Islet precursor cell (in vitro differentiated cells): ENCODE measurements around the gene TMEM198.
A peak's percentile ranks its signal among the peaks of the same experiment; 100 is the strongest.

ENCODE experiments used
- DNase-seq: peaks from one replicate; pipeline ENCODE4 v3.0.0-alpha.2; 2018

TMEM198 gene, protein sequence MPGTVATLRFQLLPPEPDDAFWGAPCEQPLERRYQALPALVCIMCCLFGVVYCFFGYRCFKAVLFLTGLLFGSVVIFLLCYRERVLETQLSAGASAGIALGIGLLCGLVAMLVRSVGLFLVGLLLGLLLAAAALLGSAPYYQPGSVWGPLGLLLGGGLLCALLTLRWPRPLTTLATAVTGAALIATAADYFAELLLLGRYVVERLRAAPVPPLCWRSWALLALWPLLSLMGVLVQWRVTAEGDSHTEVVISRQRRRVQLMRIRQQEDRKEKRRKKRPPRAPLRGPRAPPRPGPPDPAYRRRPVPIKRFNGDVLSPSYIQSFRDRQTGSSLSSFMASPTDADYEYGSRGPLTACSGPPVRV

DNA sequence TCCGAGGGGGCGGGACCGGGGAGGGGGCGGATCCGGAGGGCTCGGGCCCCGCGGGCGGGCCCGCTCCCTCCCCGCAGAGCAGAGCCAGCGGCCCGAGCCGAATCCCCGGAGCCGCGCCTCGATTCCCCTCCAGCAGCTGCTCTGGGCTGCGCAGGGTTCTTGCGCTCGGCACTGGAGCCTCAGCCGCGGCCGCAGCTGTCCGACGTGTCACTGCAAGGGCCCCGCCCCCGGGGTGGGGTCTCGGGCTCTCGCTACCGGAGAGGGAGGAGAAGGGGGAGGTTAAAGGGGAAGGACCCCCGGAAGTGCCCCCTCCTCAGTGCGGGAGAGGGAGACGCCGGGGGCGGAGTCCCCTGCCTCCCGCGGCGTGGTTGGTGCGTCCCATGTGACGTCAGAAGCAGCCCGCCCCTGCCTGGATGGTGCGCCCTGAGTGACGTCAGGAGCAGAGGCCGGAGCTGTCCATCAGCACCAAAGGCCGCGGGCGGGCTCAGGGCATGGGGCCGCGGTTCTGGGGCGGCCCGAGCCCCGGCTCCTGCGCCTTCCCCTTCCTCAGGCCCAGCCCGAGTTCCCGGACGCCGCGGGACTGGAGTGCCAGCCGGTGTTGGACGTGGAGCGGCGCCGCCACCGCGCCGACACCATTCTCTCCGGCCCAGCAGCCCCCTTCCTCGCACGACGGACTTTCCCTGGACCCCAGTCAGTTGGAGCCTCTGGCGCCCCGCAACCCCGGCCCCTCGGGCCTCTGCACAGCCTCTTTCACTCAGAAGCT lies at the start of gene TMEM198, which contains the start of gene CHPF:
TSS of gene TMEM198 (plus strand) at position 433 of the 763 bp plus-strand sequence. CDS start 700 bp downstream, outside the sequence.
TSS of gene CHPF (minus strand) at position 214 of the 763 bp plus-strand sequence. CDS start 271 bp downstream, outside the sequence.
- DNase-seq, result peak; percentile 100

DNA sequence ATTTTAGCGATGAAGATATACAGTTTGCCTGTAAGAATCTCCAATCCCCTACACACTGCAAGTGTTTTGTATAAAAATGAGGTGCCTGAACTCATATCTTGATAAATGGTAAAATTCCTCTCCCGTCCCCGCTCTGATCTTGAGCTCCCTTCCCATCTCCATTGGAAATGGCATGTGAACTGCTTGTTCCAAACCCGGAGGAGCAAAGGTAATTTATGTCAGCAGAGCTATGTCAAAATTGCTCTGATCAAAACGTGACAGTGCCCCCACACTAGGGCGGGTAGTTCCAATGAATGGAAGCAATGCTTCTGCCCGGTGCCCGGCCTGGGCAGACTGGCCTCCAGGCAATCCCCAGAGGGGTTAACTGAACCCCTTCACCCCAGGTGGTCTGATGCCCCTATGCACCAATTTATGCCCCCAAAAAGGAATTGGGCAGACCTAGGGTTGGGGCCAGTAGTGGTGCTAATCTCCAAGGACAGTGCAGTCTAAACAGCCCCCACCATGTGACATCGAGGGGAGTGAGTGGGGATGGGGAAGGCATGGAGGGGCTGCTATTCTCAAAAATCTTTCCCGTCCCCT lies 48.8 kb upstream of the TMEM198 start:
- no peak for DNase-seq

DNA sequence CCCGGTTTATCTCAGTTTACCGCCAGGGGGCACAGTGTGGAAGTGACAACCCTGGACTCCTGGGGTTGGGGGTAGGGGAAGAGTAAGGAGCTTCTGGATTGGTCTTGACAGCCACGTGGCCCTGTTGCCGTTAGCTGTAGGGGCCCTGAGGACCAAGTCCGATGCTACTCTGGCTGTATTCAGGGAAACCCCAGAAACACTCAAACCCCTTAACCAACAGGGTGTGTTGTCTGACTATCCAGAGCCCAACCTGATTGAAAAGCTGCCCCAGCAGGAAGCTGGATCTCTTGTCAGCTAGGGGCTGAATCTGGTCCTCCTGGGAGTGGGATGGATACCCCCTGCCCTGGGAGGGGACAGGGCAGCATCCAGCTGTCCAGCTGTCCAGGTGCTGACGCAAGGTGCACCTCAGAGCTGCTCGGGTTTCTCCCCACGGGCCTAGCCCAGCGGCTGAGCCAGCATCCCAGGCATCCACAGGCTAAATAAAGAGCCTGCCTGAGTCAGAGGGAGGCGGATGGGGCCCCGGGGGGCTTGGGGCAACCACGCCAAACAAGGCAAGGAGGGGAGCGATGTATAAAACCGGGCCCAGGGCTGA lies 48.2 kb upstream of the TMEM198 start:
- DNase-seq, result peak; percentile 86

DNA sequence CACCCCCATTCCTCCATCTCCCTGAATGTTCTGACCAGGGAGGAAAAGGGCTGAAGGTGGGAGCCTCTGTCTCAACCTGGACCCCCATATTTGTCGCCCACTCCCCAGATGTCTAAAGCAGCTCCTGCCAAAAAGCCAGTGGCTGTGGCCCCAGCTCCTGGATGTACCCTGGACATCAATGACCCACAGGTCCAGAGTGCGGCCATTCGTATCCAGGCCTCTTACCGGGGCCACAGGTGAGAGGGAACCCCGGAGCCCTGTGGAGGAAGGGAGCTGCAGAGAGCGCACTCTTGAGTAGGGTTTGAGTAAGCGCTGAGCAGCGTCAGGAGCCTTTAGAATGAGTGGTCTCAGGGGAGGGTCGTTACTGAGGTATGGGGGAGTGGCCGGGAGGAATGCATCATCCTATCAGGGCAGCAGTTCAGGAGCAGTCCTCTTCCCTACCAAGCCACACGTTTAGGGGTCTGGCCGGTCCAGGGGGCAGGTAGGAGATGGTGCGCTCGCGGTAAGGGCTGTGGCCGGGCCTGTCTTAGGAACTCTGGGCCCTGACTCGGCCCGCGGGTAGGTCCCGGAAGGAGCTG lies 47.5 kb upstream of the TMEM198 start:
- no peak for DNase-seq

DNA sequence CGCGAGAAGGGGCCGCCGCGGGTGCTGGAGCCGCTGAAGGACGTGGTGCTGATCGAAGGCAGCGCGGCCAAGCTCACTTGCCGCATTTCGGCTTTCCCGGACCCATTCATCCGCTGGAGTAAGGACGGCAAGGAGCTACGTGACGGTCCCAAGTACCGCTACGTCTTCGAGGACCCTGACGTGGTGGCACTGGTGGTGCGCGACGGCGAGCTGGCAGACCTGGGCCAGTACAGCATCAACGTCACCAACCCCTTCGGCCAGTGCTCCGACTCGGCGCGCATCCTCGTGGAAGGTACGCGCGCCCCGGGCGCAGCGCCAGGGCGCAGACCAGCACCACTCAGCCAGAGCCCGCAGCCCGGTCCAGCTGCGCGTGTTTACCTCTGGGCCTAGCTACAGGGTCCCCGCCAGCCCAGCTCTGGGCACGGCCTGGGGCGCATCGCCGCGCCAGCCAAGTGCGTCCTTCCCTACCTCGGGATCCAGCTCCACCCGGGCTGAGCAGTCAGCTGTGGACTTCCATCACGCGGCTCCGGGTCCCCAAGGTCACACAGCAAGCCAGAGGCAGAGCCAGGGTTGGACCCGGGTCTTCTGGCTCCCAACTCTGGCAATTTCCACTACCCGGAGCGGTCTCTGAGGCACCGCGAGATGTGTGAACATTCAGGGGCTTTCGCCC lies 46.9 kb upstream of the TMEM198 start:
- no peak for DNase-seq

DNA sequence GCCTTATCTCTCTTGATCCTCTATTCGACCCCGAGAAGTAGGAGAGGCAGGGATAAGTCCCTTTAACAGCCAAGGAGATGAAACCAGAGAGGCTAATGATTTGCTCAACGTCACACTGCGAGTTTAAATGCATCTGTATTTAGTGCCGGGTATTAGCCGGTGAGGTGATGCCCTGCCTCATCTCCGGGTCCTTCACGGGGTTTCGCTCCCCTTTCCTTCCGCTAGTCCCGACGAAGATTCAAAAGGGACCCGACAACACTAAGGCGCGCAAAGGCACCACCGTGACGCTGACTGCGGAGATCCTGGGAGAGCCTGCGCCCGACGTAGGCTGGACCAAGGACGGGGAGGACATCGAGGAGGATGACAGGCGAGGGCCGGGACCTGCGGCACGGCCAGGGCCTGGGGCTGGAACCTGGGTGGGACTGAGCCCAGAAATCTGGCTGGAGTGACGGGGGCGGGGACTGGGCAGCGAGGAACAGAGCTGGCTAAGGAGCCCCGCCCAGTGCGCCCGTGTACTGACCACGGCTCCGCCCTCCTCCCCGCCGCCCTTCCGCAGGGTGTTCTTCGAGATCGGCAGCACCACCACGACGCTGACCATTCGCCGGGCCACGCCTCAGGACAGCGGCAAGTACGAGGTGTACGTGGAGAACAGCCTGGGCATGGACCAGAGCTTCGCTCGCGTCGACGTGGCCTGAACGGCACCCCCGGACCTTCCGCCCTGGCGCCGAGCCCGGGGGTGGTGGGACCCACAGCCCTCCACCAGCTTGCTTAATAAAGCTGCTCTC lies 46.1 kb upstream of the TMEM198 start:
- DNase-seq, result peak; percentile 90

DNA sequence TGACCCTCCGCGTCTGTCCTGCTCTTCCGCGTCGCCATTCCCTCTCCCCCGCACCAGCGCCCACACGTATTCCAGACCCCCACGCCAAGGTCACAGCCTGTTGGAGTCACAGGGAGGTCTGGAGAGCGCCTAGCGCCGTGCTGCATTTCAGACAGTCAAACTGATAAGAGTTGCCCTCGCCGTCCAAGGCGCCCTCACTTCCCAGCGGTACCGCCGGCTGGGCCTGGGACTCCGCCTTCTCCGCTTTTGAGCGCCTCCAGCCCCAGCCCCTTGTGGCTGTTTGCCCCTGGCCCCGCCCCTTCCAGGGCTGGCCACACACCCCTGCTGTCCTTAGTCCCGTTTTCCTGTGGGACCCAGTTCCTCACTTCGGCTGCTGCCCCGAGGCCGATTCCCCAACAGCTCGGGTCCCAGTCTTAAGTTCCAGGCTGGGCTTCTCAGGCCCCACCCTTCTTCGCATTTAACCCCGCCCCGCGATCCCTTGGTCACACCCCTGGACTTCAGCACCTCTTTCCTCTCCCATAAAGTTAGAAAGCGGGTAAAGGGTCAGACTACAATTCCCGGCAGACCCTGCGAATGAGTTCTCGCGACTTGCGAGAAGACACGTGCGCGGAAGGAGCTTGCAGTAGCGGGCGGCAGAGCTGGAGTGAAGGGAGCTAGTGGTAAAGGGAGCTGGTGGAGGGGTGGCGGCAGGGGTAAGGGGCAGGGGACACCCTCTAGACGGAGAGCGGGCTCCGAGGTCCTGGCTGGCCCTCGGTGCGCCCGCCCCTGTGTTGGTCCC lies 45.4 kb upstream of the TMEM198 start, which contains the start of gene GMPPA:
TSS of gene GMPPA (plus strand) at position 612 of the 778 bp plus-strand sequence. CDS start 1,085 bp downstream, outside the sequence.
- peak; percentile 99 for DNase-seq

DNA sequence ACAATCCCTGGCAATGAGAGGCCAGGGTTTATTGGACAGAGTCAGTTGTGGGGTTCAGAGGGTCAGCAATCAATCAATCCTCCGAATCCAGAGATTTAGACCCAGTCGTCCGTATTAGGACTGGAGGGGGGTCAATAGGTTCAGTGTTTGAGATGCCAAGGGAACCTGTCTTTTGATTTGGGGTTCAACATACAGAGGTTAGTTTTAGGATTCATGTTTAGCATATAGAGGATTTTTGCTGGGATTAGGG lies 44.8 kb upstream of the TMEM198 start:
- no peak for DNase-seq

DNA sequence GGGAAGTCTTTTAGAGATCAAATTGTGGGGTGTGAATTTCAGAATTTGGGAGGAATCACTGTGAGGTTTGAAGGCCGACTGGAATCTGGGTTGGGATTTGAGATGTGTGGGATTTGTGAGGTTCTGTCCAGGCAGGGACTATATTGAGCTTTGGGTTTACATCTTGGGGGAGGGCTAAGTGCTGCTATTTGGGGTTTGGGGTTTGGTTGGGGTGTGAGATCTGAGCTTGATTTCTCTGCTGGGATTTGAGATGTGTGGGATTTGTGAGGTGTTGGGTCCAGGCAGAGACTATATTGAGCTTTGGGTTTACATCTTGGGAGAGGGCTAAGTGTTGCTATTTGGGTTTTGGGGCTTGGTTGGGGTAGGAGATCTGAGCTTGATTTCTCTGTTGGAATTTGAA lies 44.3 kb upstream of the TMEM198 start:
- DNase-seq, result no peak

DNA sequence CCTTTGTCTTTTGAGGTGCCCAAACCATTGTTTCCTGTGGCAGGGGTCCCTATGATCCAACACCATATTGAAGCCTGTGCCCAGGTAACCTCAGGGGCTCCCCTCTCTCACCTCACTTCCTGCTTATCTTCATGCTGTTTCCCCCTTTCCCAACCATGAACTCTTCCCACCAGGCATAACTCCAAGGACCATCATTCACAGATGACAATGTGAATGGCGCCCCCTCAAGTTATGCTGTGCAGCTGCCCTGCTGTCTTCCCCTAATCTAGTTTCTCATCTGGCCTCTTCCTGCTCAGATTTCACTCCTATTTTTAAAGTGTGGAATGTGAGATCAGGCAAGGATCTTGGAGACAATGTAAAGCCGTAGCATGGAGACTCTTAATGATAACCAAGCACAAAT lies 43.7 kb upstream of the TMEM198 start:
- DNase-seq, result no peak

DNA sequence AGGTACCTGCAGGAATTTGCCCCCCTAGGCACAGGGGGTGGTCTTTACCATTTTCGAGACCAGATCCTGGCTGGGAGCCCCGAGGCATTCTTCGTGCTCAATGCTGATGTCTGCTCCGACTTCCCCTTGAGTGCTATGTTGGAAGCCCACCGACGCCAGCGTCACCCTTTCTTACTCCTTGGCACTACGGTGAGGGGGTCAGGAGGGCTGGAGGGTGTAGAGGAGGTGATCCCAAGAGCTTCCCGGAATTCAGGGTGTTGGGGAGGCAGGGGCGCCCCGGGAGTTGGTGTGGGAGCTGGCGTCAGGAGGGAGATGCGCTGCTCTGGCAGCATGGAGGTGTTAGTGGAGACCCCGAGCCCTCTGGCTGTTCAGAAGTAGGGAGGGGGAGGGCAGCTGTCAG lies 42.0 kb upstream of the TMEM198 start:
- DNase-seq, result no peak

DNA sequence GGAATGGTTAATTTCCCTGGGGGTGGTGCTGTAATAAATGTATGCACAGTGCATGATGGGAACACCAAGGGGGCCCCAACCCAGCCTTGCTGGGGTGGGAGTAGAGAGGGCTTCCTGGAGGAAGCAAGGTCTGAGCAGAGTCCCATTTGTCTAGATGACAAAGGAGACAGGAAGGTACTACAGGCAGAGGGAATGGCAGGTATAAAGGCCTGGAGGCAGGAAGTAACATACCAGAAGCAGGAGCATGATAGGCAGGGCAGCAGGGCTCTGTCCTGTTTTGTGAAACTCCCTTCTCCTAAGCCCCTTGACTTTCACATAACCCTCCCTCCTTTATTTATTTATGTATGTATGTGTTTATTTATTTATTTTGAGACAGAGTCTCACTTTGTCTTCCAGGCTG lies 41.2 kb upstream of the TMEM198 start:
- peak; percentile 64 for DNase-seq

DNA sequence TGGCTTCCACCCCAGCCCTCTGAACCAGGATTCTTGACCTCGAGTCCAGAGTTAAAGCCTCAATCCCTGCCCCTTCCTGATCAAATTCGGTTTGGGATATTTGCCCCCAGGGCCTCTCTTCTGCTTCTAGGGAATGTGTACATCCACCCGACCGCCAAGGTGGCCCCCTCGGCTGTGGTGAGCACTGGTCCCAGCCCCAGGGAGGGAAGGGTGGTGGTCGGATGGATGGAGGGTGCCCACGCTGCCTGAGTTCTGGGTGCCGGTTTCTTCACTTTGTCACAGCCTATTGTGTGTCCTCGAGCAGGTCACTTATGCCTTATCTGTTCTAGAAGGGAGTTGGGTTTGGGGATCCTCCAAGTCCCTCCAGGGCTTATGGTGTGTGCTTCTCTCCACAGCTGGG lies 38.2 kb upstream of the TMEM198 start:
- no peak for DNase-seq

DNA sequence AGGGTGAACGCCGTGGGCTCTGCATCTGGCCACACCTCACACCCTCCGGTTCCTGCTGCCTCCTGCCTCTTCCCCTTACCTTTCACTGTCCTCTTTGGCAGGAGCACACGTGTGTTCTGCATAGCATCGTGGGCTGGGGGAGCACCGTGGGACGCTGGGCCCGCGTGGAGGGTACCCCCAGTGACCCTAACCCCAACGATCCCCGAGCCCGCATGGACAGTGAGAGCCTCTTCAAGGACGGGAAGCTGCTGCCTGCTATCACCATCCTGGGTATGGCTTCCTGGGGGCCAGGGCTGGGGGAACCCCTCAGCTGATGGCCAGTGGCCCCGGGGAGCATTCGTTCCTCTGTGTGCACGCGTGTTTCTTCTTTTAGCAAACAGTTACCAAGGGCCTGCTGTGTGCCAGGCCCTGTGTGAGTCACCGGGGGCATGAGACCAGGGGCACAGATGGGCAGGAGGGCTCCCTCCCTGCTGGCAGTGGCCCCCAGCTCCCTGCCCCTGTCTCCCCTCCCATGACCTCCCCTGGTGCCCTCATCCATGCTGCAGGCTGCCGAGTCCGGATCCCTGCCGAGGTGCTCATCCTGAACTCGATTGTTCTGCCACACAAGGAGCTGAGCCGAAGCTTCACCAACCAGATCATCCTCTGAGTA lies 37.6 kb upstream of the TMEM198 start:
- no peak for DNase-seq

DNA sequence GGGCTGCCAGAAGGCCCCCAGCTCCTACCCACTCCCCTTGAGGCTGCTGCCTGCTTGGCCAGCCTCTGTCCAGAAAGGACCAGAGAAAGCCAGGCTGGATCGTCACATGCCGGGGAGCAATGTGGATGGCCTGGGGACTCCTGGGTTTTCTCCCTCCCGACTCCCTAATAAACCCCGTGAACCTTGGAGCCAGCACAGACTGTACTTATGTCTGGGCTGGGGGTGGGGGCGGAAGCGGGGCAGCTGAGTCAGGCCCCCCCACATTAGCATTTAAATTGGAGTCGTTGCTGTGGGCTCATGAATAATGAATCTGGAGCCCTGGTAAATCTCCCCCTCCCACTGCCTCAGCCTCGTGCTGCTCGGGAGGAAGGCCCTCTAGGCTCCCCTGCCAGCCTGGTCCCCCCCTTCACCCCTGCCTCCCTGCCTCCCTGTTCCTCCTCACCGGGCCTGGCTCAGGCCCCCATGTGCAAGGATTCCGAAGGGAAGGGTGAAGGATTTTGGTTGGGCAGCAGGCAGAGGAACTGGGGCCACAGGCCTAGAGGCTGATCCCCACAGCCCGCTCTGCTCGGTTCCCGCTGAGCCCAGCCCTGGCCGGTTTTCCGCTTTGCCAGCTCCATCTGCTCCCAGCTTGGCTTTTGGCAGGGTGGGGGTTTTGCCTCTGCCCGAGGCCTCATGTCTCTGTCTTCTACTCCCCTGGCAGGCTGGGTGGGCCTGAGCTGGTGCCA lies 36.9 kb upstream of the TMEM198 start:
- DNase-seq, result no peak

DNA sequence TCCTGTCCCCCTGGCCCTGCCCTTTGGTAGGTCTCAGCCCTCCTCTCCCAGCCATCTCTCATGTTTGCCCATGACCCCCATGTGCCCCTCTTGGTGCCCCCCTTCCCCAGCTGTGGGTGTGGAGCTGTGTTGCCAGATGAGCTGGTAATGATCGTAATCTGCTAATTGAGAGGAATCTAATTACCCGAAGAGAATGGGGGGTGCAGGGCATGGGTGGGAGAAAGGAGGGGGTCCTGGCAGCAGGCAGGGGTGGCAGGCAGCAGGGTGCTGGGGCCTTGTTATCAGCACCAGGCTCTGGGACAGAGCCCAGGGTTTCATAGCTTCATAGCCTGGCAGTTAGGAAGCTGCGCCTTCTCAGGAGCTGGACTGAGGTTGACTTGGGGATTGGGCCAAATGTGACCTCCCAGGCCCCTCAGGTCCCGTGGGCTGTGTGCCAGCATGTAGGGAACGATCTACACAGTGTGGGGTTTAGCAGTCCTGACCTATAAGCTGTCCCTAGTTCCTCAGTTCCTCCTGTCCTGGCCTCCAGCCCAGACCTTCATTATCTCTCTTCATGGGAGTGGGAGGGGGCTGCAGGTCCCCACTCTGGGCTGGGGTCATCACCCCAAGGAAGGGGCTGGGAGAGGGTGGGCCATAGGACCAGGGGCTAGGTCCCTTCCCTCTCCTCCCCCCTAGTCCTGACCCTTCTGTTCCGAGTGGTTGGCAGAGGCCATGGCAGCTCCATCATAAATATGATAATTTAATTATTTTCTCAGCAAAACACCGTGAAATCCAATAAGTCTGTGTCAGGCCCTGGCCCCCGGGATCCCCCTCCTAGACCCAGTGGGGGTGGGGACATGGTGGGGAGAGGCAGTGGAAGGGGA lies 36.0 kb upstream of the TMEM198 start:
- DNase-seq, result no peak

DNA sequence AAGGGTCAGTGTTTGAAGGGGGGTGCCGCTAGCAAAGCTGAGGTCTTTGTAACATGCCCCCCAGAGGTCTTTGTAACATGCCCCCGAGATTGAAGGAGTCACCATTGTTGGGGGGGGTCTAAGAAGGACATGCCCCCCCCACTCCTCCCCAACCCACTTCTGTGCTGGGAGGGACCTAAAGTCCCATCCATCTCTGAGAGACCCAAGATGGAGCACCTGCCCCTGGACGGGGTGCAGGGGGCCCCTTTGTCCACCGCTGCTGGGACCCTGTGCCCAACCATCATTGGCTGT lies 35.4 kb upstream of the TMEM198 start:
- no peak for DNase-seq

DNA sequence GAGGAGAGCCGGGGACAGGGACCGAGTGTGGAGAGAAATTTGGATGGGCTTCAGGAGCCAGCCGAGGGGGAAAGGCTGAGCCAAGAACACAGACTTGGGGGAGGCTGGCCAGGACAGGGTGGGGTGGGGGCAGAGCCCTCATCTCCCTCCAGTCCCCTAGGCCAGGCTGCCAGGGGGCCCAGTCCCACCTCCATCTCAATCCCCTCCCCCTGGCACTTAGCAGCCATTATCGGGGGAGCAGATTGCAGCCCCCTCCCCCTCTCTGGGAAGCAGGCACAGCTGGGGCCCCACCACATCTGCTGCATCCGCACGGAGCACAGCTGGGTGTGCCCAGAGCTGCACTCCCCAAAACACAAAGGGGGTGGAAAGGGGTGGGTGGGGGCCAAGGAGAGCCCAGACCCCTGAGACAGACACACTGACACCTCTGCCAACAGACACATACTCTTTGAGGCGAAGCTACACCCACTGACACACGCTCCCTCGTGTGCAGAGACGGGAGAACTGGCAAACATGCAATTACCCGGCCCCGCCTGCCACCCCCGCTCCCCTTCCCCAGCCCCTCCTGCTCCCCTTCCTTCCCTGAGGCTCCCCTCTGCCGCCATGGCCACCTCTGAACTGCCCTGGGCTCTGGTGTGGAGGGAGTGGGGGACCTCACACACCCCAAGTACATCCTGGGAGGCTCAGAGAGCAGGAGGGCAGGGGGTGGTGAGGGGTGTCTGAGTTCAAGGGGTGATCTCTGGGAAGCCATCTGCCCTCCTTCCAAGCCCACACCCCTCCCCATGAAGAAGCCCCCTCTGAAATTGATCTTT lies 34.7 kb upstream of the TMEM198 start:
- no peak for DNase-seq
